Fibroblast of lung (primary cell): ENCODE results near the gene PYGB. TPM values are rescaled to one million over a fixed set of nuclear protein-coding genes. Genes with fewer than 3 reads are reported as not detected.

ENCODE experiments used
- DNase-seq, 2 donors: peaks; one replicate each; pipeline versions ENCODE4 v3.0.0 to v3.0.0-alpha.2; 2010; ENCODE audit warnings: low read depth in 2 of 2
- H2AFZ ChIP-seq: 2 replicates; pipeline ENCODE4 v1.5.1; 2012; ENCODE audit warnings: low read length, control low read depth, inconsistent platforms
- H3K27ac ChIP-seq: 2 replicates; pipeline ENCODE4 v1.5.1; 2011; ENCODE audit warnings: low read length, control low read depth; ENCODE audit not compliant: insufficient read depth
- H3K27me3 ChIP-seq: 2 replicates; pipeline ENCODE4 v1.5.1; 2011; ENCODE audit warnings: mild to moderate bottlenecking, low read length; ENCODE audit not compliant: control insufficient read depth, insufficient read depth
- H3K36me3 ChIP-seq: 2 replicates; pipeline ENCODE4 v1.5.1; 2011; ENCODE audit warnings: low read length; ENCODE audit not compliant: control insufficient read depth, insufficient read depth
- H3K4me1 ChIP-seq: 2 replicates; pipeline ENCODE4 v1.5.1; 2011; ENCODE audit warnings: low read length; ENCODE audit not compliant: control insufficient read depth, insufficient read depth; ENCODE audit errors: extremely low read depth
- H3K4me2 ChIP-seq: 2 replicates; pipeline ENCODE4 v1.5.1; 2011; ENCODE audit warnings: low read length, control low read depth; ENCODE audit not compliant: insufficient read depth; ENCODE audit errors: extremely low read depth
- H3K4me3 ChIP-seq, 4 experiments: fragments of 200-600 bp in 1 of 4; sonication (generic) in 1 of 4; replicated peaks in 1 of 4; 2 replicates each; pipeline ENCODE4 v1.5.1; 2011 to 2016; ENCODE audit warnings: low read length in 4 of 4, low read depth in 3 of 4, mild to moderate bottlenecking in 3 of 4, control low read depth in 2 of 4, inconsistent platforms in 1 of 4, mixed read lengths in 1 of 4; ENCODE audit not compliant: insufficient read depth in 1 of 4; ENCODE audit errors: control extremely low read depth in 1 of 4
- H3K79me2 ChIP-seq: 2 replicates; pipeline ENCODE4 v1.5.1; 2012; ENCODE audit warnings: mild to moderate bottlenecking, low read length, inconsistent platforms; ENCODE audit not compliant: control insufficient read depth, insufficient read depth
- H3K9ac ChIP-seq: 2 replicates; pipeline ENCODE4 v1.5.1; 2011; ENCODE audit warnings: mild to moderate bottlenecking, low read length, control low read depth; ENCODE audit not compliant: insufficient read depth
- H3K9me3 ChIP-seq: 2 replicates; pipeline ENCODE4 v1.5.1; 2012; ENCODE audit warnings: low read depth, low read length; ENCODE audit not compliant: control insufficient read depth, insufficient read depth
- H4K20me1 ChIP-seq: 2 replicates; pipeline ENCODE4 v1.5.1; 2011; ENCODE audit warnings: low read length; ENCODE audit not compliant: control insufficient read depth, insufficient read depth; ENCODE audit errors: extremely low read depth
- EZH2 ChIP-seq: IDR thresholded peaks from 2 replicates; pipeline ENCODE4 v1.5.1; 2012; ENCODE audit warnings: low read length, control low read depth, mild to moderate bottlenecking; ENCODE audit errors: missing control alignments
- polyA plus RNA-seq, 2 donors: library from polyadenylated mRNA; depleted of rRNA in 1 of 2; stranded (reverse) in 1 of 2; unstranded in 1 of 2; fragments of >200 nt; gene quantifications; 2 replicates each; pipeline ENCODE4 v1.2.1, GENCODE V29; 2011 to 2012; ENCODE audit warnings: missing spikeins in 1 of 2
- total RNA-seq: library from RNA; depleted of rRNA; stranded (reverse); fragments of >200 nt; gene quantifications from 2 replicates; pipeline ENCODE4 v1.2.1, GENCODE V29; 2014
- TF ChIP-seq, protein P1 (sequence below), 2 donors: IDR thresholded peaks in 1 of 2; conservative IDR thresholded peaks in 1 of 2; 1 replicate in 1 of 2; 2 replicates in 1 of 2; pipeline ENCODE4 v1.5.1; 2011 to 2012; ENCODE audit warnings: low read length in 2 of 2, control low read depth in 1 of 2, inconsistent platforms in 1 of 2, low read depth in 1 of 2, mild to moderate bottlenecking in 1 of 2

Gene PYGB
- total and polyA plus RNA-seq, 2 donors (not counting 1 experiment from before 2014, with no cell fraction given) = 37.0 to 89.5 TPM

DNA sequence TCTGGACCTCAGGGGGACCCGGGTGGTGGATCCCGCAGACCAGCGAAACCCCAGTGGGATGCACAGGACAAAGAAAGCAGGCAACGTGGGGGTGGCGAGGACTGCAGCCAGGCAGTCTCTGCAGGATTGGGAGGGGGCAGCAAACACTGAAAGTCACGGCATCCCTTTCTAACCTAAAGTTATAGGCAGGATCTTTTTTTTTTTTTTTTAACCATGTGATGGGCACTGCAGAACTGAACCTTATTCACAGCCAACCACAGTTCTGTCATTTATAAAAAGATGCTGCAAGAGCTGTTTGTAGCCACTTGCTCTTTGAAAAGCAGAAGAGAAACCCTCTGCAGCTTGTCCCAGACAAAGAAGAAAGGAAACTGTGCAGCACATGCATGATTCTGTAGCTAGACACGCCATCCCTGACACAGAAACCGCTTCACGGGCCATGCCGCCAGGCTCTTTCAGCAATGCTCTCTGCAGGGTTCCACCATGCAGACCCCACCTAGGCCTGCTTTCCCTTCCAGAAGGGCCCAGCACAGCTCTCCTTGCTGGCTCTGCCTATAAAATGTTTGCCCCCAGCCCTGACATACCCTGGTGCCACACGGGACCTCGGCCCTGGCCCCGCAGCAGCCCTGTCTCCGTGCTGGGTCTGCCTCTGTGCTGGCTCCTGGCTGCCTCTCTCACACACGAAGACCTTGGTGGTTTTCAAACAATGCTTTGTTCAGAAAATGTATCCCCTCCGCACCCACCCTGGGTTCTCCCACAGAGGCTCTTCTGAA is 70.8 kb downstream of the PYGB start:
- no peak for DNase-seq
- no peaks in the 10 kb centered on the region for H3K27me3 ChIP-seq
- no peak overlapping the region for H3K4me2 ChIP-seq
- no peak overlapping the region for H2AFZ ChIP-seq
- peaks cover 4% of the 10 kb centered on the region for H3K79me2 ChIP-seq
- H3K9ac ChIP-seq = no peak overlapping the region
- no peak overlapping the region for H3K4me3 ChIP-seq
- no peaks in the 10 kb centered on the region for H4K20me1 ChIP-seq
- no peak overlapping the region for H3K27ac ChIP-seq
- peaks cover 7% of the 10 kb centered on the region for H3K36me3 ChIP-seq
- TF ChIP-seq EZH2 = no peak
- TF ChIP-seq, protein P1, sequence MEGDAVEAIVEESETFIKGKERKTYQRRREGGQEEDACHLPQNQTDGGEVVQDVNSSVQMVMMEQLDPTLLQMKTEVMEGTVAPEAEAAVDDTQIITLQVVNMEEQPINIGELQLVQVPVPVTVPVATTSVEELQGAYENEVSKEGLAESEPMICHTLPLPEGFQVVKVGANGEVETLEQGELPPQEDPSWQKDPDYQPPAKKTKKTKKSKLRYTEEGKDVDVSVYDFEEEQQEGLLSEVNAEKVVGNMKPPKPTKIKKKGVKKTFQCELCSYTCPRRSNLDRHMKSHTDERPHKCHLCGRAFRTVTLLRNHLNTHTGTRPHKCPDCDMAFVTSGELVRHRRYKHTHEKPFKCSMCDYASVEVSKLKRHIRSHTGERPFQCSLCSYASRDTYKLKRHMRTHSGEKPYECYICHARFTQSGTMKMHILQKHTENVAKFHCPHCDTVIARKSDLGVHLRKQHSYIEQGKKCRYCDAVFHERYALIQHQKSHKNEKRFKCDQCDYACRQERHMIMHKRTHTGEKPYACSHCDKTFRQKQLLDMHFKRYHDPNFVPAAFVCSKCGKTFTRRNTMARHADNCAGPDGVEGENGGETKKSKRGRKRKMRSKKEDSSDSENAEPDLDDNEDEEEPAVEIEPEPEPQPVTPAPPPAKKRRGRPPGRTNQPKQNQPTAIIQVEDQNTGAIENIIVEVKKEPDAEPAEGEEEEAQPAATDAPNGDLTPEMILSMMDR (conservative IDR thresholded peaks at IDR 0.05 in 1 of 2, IDR thresholded peaks at IDR 0.05 in 1 of 2; ENCODE audit: low read depth in 1 of 2, low read length in 2 of 2) = no peak
- H3K4me1 ChIP-seq = peaks cover 13% of the 10 kb centered on the region
- no peaks in the 10 kb centered on the region for H3K9me3 ChIP-seq

DNA sequence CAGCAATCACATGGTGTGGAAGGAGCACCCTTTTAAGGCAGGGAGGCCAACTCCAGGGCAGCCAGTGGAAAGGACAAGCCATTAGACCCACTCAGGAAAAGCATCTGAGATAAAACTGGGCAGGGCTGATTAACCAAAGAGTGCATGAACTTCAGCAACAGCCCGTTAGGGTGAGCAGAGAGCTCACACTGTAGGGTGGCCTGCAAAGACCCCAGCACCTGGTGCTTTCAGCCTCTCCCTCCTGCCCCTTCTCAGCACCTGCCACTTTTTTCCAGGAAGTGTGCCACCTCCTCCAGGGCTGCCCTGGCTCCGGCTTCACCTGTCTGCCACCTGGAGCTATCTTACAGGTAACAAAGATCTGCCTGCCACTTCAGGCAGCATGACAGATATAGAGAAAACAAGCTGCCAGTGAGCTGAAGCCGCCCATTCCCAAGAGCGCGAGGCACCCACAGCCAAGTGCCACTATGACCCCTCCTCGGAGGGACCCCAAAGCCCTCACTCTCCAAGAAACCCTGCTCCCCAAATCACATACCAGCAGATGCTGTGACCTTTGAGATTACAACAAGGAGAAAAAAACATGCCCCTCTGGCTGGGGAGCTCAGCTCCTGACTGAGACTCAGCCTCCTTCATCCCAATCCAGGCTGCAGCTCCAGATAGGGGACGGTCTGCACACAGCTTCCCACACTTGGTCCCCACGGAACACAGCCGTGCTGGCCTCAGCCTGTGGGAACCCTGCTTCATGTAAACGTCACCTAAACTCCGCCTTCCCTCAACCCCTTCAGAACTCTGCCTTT is 71.6 kb downstream of the PYGB start:
- DNase-seq = no peak
- H3K4me1 ChIP-seq = peaks cover 10% of the 10 kb centered on the region
- no peak overlapping the region for H3K4me3 ChIP-seq
- no peak overlapping the region for H2AFZ ChIP-seq
- TF ChIP-seq EZH2 = no peak
- TF ChIP-seq, protein P1 (conservative IDR thresholded peaks at IDR 0.05 in 1 of 2, IDR thresholded peaks at IDR 0.05 in 1 of 2; ENCODE audit: low read depth in 1 of 2, low read length in 2 of 2) = no peak
- H4K20me1 ChIP-seq = no peaks in the 10 kb centered on the region
- no peak overlapping the region for H3K9ac ChIP-seq
- peaks cover 9% of the 10 kb centered on the region for H3K36me3 ChIP-seq
- H3K27ac ChIP-seq = no peak overlapping the region
- H3K9me3 ChIP-seq = no peaks in the 10 kb centered on the region
- H3K27me3 ChIP-seq = no peaks in the 10 kb centered on the region
- peaks cover 9% of the 10 kb centered on the region for H3K79me2 ChIP-seq
- no peak overlapping the region for H3K4me2 ChIP-seq

DNA sequence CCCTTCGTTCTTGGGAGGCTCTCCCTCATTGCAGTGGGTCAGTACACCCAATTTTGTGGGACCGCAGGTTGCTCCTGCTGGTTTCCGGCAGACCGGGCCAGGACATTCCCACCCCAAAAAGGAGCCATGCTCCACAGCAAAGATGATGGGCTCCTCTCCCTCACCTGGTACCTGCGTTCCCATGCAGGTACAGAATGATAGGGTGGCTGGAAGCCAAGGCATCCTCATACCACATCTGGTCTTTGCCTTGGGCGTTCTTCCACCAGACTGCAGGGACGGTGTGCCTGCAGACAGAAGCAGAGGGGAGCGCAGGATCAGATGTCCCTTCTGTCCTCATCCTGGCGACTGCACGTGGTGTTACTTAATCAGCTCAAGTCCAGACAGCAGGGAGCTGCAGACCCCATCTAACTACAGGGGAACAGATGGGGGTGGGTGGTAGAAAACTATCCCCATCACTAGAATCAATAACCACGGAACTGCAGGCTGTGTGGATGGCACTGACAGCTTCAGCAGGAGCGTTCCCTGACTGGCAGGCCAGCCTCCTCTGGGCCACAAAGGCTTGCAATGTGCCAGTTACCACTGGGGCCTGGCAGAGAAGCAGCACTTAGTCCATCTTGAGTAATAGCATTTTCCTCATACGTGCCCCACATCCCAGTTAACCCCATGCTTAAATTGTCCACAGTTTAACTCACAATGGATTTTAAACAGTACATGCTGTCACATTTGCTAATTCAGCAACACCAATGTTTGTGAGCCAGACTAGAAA is 72.3 kb downstream of the PYGB start:
- H2AFZ ChIP-seq = no peak overlapping the region
- H3K4me1 ChIP-seq = peaks cover 7% of the 10 kb centered on the region
- no peak overlapping the region for H3K4me2 ChIP-seq
- H3K27ac ChIP-seq = no peak overlapping the region
- TF ChIP-seq EZH2 = no peak
- TF ChIP-seq, protein P1 (conservative IDR thresholded peaks at IDR 0.05 in 1 of 2, IDR thresholded peaks at IDR 0.05 in 1 of 2; ENCODE audit: low read depth in 1 of 2, low read length in 2 of 2) = no peak
- no peak for DNase-seq
- no peaks in the 10 kb centered on the region for H4K20me1 ChIP-seq
- no peak overlapping the region for H3K4me3 ChIP-seq
- H3K36me3 ChIP-seq = peaks cover 9% of the 10 kb centered on the region
- no peaks in the 10 kb centered on the region for H3K9me3 ChIP-seq
- peaks cover 10% of the 10 kb centered on the region for H3K79me2 ChIP-seq
- H3K27me3 ChIP-seq = no peaks in the 10 kb centered on the region
- H3K9ac ChIP-seq = no peak overlapping the region
